ENCODE data around the gene ACAN. TPM values are rescaled to one million over a fixed set of nuclear protein-coding genes. Genes with fewer than 3 reads are reported as not detected.
A peak's percentile ranks its signal among the peaks of the same experiment; 100 is the strongest.

ACAN gene
- total and polyA plus RNA-seq, 9 of the 15 experiments (the other 6 are each of a cell fraction or from before 2014, with no cell fraction given): not detected

GRCh38 chr15:88904624-88905327 is 101.5 kb downstream of the ACAN start (continued):
- TF ChIP-seq MLLT1 (IDR thresholded peaks at IDR 0.05): no peak
- no peak for TF ChIP-seq DLX4 (CRISPR knock-in tag; IDR thresholded peaks at IDR 0.05)
- no peak for TF ChIP-seq ZNF232 (CRISPR knock-in tag; IDR thresholded peaks at IDR 0.05)
- no peak for TF ChIP-seq NBN (IDR thresholded peaks at IDR 0.05; ENCODE audit: low read depth)
- TF ChIP-seq E2F6 (IDR thresholded peaks at IDR 0.05; ENCODE audit: borderline replicate concordance in 1 of 2, extremely low read depth in 1 of 2, insufficient read depth in 1 of 2, insufficient read length in 1 of 2, low read depth in 1 of 2, low read length in 1 of 2, poor library complexity in 1 of 2, severe bottlenecking in 1 of 2): no peak
- no peak for TF ChIP-seq SAFB2 (IDR thresholded peaks at IDR 0.05; ENCODE audit: borderline replicate concordance, low read depth, low read length, severe bottlenecking)
- TF ChIP-seq KHSRP (IDR thresholded peaks at IDR 0.05): no peak
- TF ChIP-seq RFX1 (IDR thresholded peaks at IDR 0.05): no peak
- TF ChIP-seq SMARCE1 (IDR thresholded peaks at IDR 0.05): no peak
- no peak for TF ChIP-seq ATF3 (IDR thresholded peaks at IDR 0.05)
- no peak for TF ChIP-seq ATF3 (CRISPR knock-in tag; conservative IDR thresholded peaks at IDR 0.05)
- TF ChIP-seq ATF7 (IDR thresholded peaks at IDR 0.05): peak; percentile 51; the same call in 1 of the 2 replicates
- peak; percentile 55; the same call in 1 of the 2 replicates for TF ChIP-seq ZNF592 (IDR thresholded peaks at IDR 0.05)
- peak; percentile 52; the same call in 1 of the 2 replicates for TF ChIP-seq ZBTB7A (IDR thresholded peaks at IDR 0.05; ENCODE audit: borderline replicate concordance, control insufficient read depth, low read depth, low read length)
- no peak for TF ChIP-seq ZNF696 (CRISPR knock-in tag; conservative IDR thresholded peaks at IDR 0.05)
- no peak for TF ChIP-seq TAL1 (IDR thresholded peaks at IDR 0.05)
- TF ChIP-seq HDAC1 (IDR thresholded peaks at IDR 0.05): no peak
- TF ChIP-seq PPARD (CRISPR knock-in tag; IDR thresholded peaks at IDR 0.05): no peak
- no peak for TF ChIP-seq ZNF316 (IDR thresholded peaks at IDR 0.05)

All from K562 (cell line).